Activated CD4-positive, alpha-beta T cell treated with anti-CD3 and anti-CD28 coated beads for 36 hours (primary cell): ENCODE measurements around the gene TMEM178B. TPM values are rescaled to one million over a fixed set of nuclear protein-coding genes. Genes with fewer than 3 reads are reported as not detected.
"Not testable (repeated sequence)": the region's sequence is repeated elsewhere in the genome, so short reads cannot be mapped to it uniquely, and the experiment has no call there.

Experiments
- ATAC-seq: fragments of 200-7000 bp; cut with Tn5 transposase; one replicate; pipeline ENCODE4 v1.10.0; 2021; ENCODE audit warnings: mild to moderate bottlenecking, moderate library complexity
- CTCF ChIA-PET: fragments of 350-600 bp; sonication (Branson Sonifier 250); formaldehyde crosslinking; loops from one replicate; lab custom pipeline; 2021; ENCODE audit warnings: antibody characterized with exemption; lab: Charles Lee
- POLR2A ChIA-PET: fragments of 350-600 bp; sonication (Branson Sonifier 250); formaldehyde crosslinking; loops from one replicate; lab custom pipeline; 2021; ENCODE audit warnings: antibody characterized with exemption, inconsistent platforms; lab: Charles Lee
- DNase-seq: peaks from one replicate; pipeline ENCODE4 v3.0.0-alpha.2; 2020
- H3K27ac Mint-ChIP-seq: one replicate; pipeline ENCODE4 v1.8.0; 2021; ENCODE audit warnings: mixed read lengths
- H3K27me3 Mint-ChIP-seq: one replicate; pipeline ENCODE4 v1.8.0; 2021; ENCODE audit warnings: mixed read lengths
- H3K36me3 Mint-ChIP-seq: one replicate; pipeline ENCODE4 v1.8.0; 2021; ENCODE audit warnings: low read depth, mixed read lengths
- H3K4me1 Mint-ChIP-seq: one replicate; pipeline ENCODE4 v1.8.0; 2021; ENCODE audit warnings: mixed read lengths
- H3K4me3 Mint-ChIP-seq: one replicate; pipeline ENCODE4 v1.8.0; 2021; ENCODE audit warnings: mild to moderate bottlenecking, moderate library complexity, mixed read lengths
- H3K9me3 Mint-ChIP-seq: one replicate; pipeline ENCODE4 v1.8.0; 2021; ENCODE audit warnings: low read depth, mixed read lengths
- intact Hi-C, 2 experiments: fragments of 100-400 bp; cut with DNase I in 1 of 2; cut with micrococcal nuclease in 1 of 2; formaldehyde crosslinking; loops; one replicate each; pipeline versions ENCODE4 v1.14.2 to v1.15.1; 2022 to 2024; cut with DNase I, micrococcal nuclease
- total RNA-seq, 2 experiments: library from RNA; stranded (reverse); gene quantifications; one replicate each; pipeline ENCODE4 v1.2.3, GENCODE V29; 2021

The TMEM178B gene
- total RNA-seq, 2 experiments from 2014 or later: 0.23 TPM

- POLR2A ChIA-PET: no interaction called here
- H3K27me3 Mint-ChIP-seq: no peaks in the 10 kb centered on the region
Measured at GRCh38 chr7:141191277-141191676, 117.4 kb downstream of the TMEM178B start.

GRCh38 chr7:141193066-141193465, 119.2 kb downstream of the TMEM178B start:
- no peak overlapping the region for H3K4me3 Mint-ChIP-seq
- ATAC-seq: no peak
- H3K27me3 Mint-ChIP-seq: no peaks in the 10 kb centered on the region
- no peaks in the 10 kb centered on the region for H3K4me1 Mint-ChIP-seq
- intact Hi-C loops: no loop called here
- H3K36me3 Mint-ChIP-seq: no peaks in the 10 kb centered on the region
- ChIA-PET CTCF (interaction anchor here (0.7 kb wide), 1 partner anchor 16 kb away, joined by 3 read pairs; no protein-coding TSS in a partner anchor), POLR2A (no interaction called here)
- no peaks in the 10 kb centered on the region for H3K9me3 Mint-ChIP-seq
- H3K27ac Mint-ChIP-seq: no peak overlapping the region
- DNase-seq: no peak

More at GRCh38 chr7:141191277-141191676, 117.4 kb downstream of the TMEM178B start:
- H3K4me1 Mint-ChIP-seq: no peaks in the 10 kb centered on the region
- CTCF ChIA-PET: no interaction called here
- H3K36me3 Mint-ChIP-seq: no peaks in the 10 kb centered on the region
- no peak for ATAC-seq
- H3K27ac Mint-ChIP-seq: no peak overlapping the region
- no peak overlapping the region for H3K4me3 Mint-ChIP-seq
- no peaks in the 10 kb centered on the region for H3K9me3 Mint-ChIP-seq
- no peak for DNase-seq
- intact Hi-C loops: no loop called here

- not testable (repeated sequence) for H3K4me3 Mint-ChIP-seq
Measured at GRCh38 chr7:141195722-141196121, 121.9 kb downstream of the TMEM178B start.

GRCh38 chr7:141198194-141198958, 124.5 kb downstream of the TMEM178B start:
- no peak for DNase-seq
- intact Hi-C loops: no loop called here
- Mint-ChIP-seq H3K4me1 (no peaks in the 10 kb centered on the region), H3K27me3 (peaks cover 11% of the 10 kb centered on the region), H3K4me3 (no peak overlapping the region), H3K27ac (no peak overlapping the region), H3K9me3 (no peaks in the 10 kb centered on the region), H3K36me3 (no peaks in the 10 kb centered on the region)
- ChIA-PET POLR2A (no interaction called here), CTCF (no interaction called here)
- ATAC-seq: no peak

More at GRCh38 chr7:141195722-141196121, 121.9 kb downstream of the TMEM178B start:
- H3K36me3 Mint-ChIP-seq, H3K9me3 Mint-ChIP-seq, H3K27ac Mint-ChIP-seq, ATAC-seq, intact Hi-C loops, CTCF ChIA-PET, H3K4me1 Mint-ChIP-seq, POLR2A ChIA-PET, H3K27me3 Mint-ChIP-seq, DNase-seq: not testable (repeated sequence)

- no peaks in the 10 kb centered on the region for H3K4me1 Mint-ChIP-seq
- ATAC-seq (no peak), DNase-seq (no peak)
- peaks cover 11% of the 10 kb centered on the region for H3K27me3 Mint-ChIP-seq
- no peaks in the 10 kb centered on the region for H3K36me3 Mint-ChIP-seq
- CTCF ChIA-PET: no interaction called here
- no peak overlapping the region for H3K27ac Mint-ChIP-seq
- no peak overlapping the region for H3K4me3 Mint-ChIP-seq
- POLR2A ChIA-PET: no interaction called here
- intact Hi-C loops: no loop called here
- no peaks in the 10 kb centered on the region for H3K9me3 Mint-ChIP-seq
Measured at GRCh38 chr7:141200191-141201108, 126.6 kb downstream of the TMEM178B start.

- Mint-ChIP-seq H3K4me1 (no peaks in the 10 kb centered on the region), H3K9me3 (no peaks in the 10 kb centered on the region), H3K27ac (no peak overlapping the region), H3K36me3 (no peaks in the 10 kb centered on the region), H3K27me3 (peaks cover 11% of the 10 kb centered on the region), H3K4me3 (no peak overlapping the region)
- ATAC-seq: no peak
- DNase-seq: no peak
- ChIA-PET CTCF (no interaction called here), POLR2A (no interaction called here)
- intact Hi-C loops: no loop called here
Measured at GRCh38 chr7:141201145-141201885, 127.5 kb downstream of the TMEM178B start.

GRCh38 chr7:141202535-141202934, 128.7 kb downstream of the TMEM178B start:
- Mint-ChIP-seq H3K9me3 (no peaks in the 10 kb centered on the region), H3K27me3 (peaks cover 13% of the 10 kb centered on the region), H3K4me1 (no peaks in the 10 kb centered on the region), H3K4me3 (no peak overlapping the region), H3K36me3 (no peaks in the 10 kb centered on the region), H3K27ac (no peak overlapping the region)
- POLR2A ChIA-PET: no interaction called here
- CTCF ChIA-PET: no interaction called here
- DNase-seq (no peak), ATAC-seq (no peak)
- intact Hi-C loops: no loop called here

- POLR2A ChIA-PET: no interaction called here
- DNase-seq: no peak
- Mint-ChIP-seq H3K27me3 (peaks cover 13% of the 10 kb centered on the region), H3K4me3 (no peak overlapping the region), H3K4me1 (no peaks in the 10 kb centered on the region), H3K36me3 (no peaks in the 10 kb centered on the region), H3K9me3 (no peaks in the 10 kb centered on the region), H3K27ac (no peak overlapping the region)
- ATAC-seq: no peak
- intact Hi-C loops: no loop called here
- CTCF ChIA-PET: interaction anchor here (0.6 kb wide), 1 partner anchor 67 kb away, joined by 3 read pairs; no protein-coding TSS in a partner anchor
Measured at GRCh38 chr7:141203177-141203576, 129.3 kb downstream of the TMEM178B start.

GRCh38 chr7:141203586-141203985, 129.7 kb downstream of the TMEM178B start:
- Mint-ChIP-seq H3K27ac (no peak overlapping the region), H3K36me3 (no peaks in the 10 kb centered on the region), H3K9me3 (no peaks in the 10 kb centered on the region), H3K27me3 (peaks cover 12% of the 10 kb centered on the region), H3K4me3 (no peak overlapping the region), H3K4me1 (no peaks in the 10 kb centered on the region)
- POLR2A ChIA-PET: no interaction called here
- no peak for DNase-seq
- no peak for ATAC-seq
- intact Hi-C loops: no loop called here
- CTCF ChIA-PET: interaction anchor here (0.6 kb wide), 1 partner anchor 68 kb away, joined by 3 read pairs; no protein-coding TSS in a partner anchor

- intact Hi-C loops: no loop called here
- ATAC-seq (no peak), DNase-seq (no peak)
- no peak overlapping the region for H3K4me3 Mint-ChIP-seq
- no peaks in the 10 kb centered on the region for H3K9me3 Mint-ChIP-seq
- POLR2A ChIA-PET: no interaction called here
- H3K27me3 Mint-ChIP-seq: peaks cover 16% of the 10 kb centered on the region
- H3K36me3 Mint-ChIP-seq: no peaks in the 10 kb centered on the region
- no peak overlapping the region for H3K27ac Mint-ChIP-seq
- H3K4me1 Mint-ChIP-seq: no peaks in the 10 kb centered on the region
- CTCF ChIA-PET: no interaction called here
Measured at GRCh38 chr7:141207661-141208060, 133.8 kb downstream of the TMEM178B start.

GRCh38 chr7:141208539-141208938, 134.7 kb downstream of the TMEM178B start:
- H3K4me1 Mint-ChIP-seq: no peaks in the 10 kb centered on the region
- CTCF ChIA-PET: no interaction called here

More at GRCh38 chr7:141208539-141208938, 134.7 kb downstream of the TMEM178B start:
- H3K36me3 Mint-ChIP-seq: no peaks in the 10 kb centered on the region
- intact Hi-C loops: no loop called here
- H3K9me3 Mint-ChIP-seq: no peaks in the 10 kb centered on the region
- no peak overlapping the region for H3K4me3 Mint-ChIP-seq
- DNase-seq (no peak), ATAC-seq (no peak)
- POLR2A ChIA-PET: no interaction called here
- no peak overlapping the region for H3K27ac Mint-ChIP-seq
- H3K27me3 Mint-ChIP-seq: peaks cover 11% of the 10 kb centered on the region
